ENCODE measurements around the gene PTMA.

PTMA gene

DNA sequence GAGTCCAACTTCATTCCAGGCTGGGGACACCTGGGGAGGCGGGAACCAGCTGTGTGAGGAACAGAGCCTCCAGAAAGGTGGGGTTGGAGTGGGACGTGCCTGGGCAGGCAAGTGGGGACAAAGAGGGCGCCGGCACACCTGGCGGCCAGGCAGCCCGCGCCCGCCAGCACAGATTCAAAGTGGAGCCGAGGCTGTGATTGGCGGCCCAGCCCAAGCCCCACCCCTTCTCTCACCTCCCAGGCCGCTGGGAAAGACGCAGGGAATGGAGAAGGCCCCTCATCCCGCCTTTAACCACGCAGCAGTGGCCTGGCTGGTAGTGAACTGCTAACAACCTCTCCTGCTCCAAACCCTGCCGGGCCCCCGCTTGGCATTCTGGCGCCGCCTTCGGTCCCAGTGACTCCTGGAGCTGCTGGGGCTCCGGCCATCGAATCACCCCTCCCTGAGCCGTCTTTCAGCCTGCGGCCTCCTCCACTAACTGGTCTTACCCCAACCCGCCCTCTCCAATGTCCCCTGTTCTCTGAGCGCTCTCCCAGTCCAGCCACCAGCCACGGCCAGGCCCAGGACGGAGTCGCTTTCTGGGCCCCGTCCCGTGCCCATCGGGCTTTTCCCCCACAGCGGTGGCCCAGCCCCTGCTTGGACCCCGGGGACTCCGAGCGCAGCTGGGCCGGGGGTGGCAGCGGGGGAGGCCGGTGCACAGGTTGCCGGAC, 27.9 kb upstream of the PTMA start:
- H3K4me2 ChIP-seq (ENCODE audit: low read length) = peak overlapping the region; percentile 88
- peaks cover 17% of the 10 kb centered on the region for H3K79me1 ChIP-seq (ENCODE audit: low read length)
- peak overlapping the region; percentile 66 for H2BK5ac ChIP-seq (ENCODE audit: low read depth, low read length, poor library complexity)
- H3K27ac ChIP-seq (ENCODE audit: low read depth, low read length) = peak overlapping the region; percentile 98
- peak overlapping the region; percentile 23 for H2BK12ac ChIP-seq (ENCODE audit: low read length)
- DNase-seq = peak; percentile 56 to 73
- peak overlapping the region; percentile 81 for H3K18ac ChIP-seq (ENCODE audit: low read length)
- peak overlapping the region; percentile 61 for H3K4me3 ChIP-seq (ENCODE audit: low read depth, low read length)
- H3K79me2 ChIP-seq (ENCODE audit: control insufficient read depth, insufficient read depth, low read length, poor library complexity) = peaks cover 9% of the 10 kb centered on the region
- H3K9ac ChIP-seq (ENCODE audit: low read length) = peak overlapping the region; percentile 77
- H2AK5ac ChIP-seq (ENCODE audit: low read length) = peak overlapping the region; percentile 84
- no CpG with 5 or more reads among the region's 39 CpGs for WGBS (ENCODE audit: extremely low coverage, insufficient coverage, insufficient read length)
- peaks cover 2% of the 10 kb centered on the region for H3K9me3 ChIP-seq (ENCODE audit: insufficient read depth, low read depth, low read length)
- no peaks in the 10 kb centered on the region for H3K27me3 ChIP-seq (ENCODE audit: insufficient read depth, low read length)
- peak overlapping the region; percentile 81 for H3K14ac ChIP-seq (ENCODE audit: low read length)
- peak overlapping the region; percentile 95 for H4K91ac ChIP-seq (ENCODE audit: low read depth, low read length)
- H3K4ac ChIP-seq (ENCODE audit: low read depth, low read length) = peak overlapping the region; percentile 78
- H3K36me3 ChIP-seq (ENCODE audit: control insufficient read depth in 1 of 2, insufficient read depth in 2 of 2, low read length in 2 of 2) = no peaks in the 10 kb centered on the region
- no peak overlapping the region for H3K23ac ChIP-seq (ENCODE audit: low read length)
- peak overlapping the region; percentile 86 for H2BK120ac ChIP-seq (ENCODE audit: insufficient read depth, low read length, poor library complexity)
- H4K12ac ChIP-seq (ENCODE audit: low read depth, low read length) = peak overlapping the region; percentile 72
- H4K8ac ChIP-seq (ENCODE audit: low read depth, low read length) = peak overlapping the region; percentile 87
- peaks cover 9 to 11% of the 10 kb centered on the region in 2 experiments for H3K4me1 ChIP-seq (ENCODE audit: control insufficient read depth in 1 of 2, insufficient read depth in 2 of 2, low read length in 2 of 2)
- H2AFZ ChIP-seq (ENCODE audit: insufficient read depth, low read length, poor library complexity) = peak overlapping the region; percentile 72

DNA sequence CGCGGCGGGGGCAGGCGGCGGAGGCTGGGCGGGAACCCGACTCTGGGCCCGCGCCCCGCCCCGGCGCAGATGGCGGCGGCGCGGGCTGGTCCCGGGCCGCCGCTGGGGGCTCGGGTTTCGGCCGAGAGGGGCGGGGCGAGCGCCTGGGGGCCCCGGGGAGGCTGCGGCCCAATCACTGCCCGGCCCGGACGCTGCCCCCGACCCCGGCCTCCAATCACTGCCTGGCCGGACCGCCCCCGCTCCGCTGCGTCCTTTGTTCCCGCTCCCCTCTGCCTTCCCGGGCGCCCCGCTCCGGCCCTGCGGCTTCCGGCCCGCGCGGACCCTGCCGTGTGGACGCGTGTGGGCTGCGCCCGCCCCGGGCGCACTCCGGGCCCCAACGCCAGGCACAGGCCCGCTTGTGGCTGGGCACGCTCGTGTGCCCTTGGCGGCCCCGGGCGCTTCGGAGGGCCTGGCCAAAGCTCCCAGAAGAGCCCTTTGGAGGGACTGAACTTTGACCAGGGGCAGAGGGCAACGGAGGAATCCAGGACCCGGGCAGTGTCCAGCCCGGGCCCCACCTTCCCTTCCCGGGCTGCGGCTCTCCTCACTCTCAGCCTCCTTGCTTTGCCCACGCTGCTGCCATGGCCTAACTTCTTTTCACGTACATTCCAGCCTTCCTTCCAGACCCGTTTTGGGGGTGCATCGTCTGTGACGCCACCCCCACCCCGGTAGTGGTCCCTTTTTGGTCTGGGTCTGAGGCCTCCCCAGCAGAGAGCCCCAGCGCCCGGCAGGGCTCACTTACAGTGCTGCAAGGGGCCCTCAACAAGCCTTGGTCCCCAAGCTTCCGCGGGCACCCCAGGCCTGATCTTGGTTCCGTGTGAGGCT, 27.1 kb upstream of the PTMA start:
- Histone ChIP-seq H3K4ac (ENCODE audit: low read depth, low read length) (peak overlapping the region; percentile 87), H3K9me3 (ENCODE audit: insufficient read depth, low read depth, low read length) (peaks cover 2% of the 10 kb centered on the region), H3K79me2 (ENCODE audit: control insufficient read depth, insufficient read depth, low read length, poor library complexity) (peaks cover 9% of the 10 kb centered on the region), H3K36me3 (ENCODE audit: control insufficient read depth in 1 of 2, insufficient read depth in 2 of 2, low read length in 2 of 2) (no peaks in the 10 kb centered on the region), H2BK12ac (ENCODE audit: low read length) (peak overlapping the region; percentile 14), H3K18ac (ENCODE audit: low read length) (peak overlapping the region; percentile 86), H3K27ac (ENCODE audit: low read depth, low read length) (peak overlapping the region; percentile 98), H2AFZ (ENCODE audit: insufficient read depth, low read length, poor library complexity) (peak overlapping the region; percentile 62), H2AK5ac (ENCODE audit: low read length) (peak overlapping the region; percentile 91), H4K91ac (ENCODE audit: low read depth, low read length) (peak overlapping the region; percentile 97), H4K8ac (ENCODE audit: low read depth, low read length) (peak overlapping the region; percentile 87), H3K79me1 (ENCODE audit: low read length) (peaks cover 17% of the 10 kb centered on the region), H3K4me2 (ENCODE audit: low read length) (peak overlapping the region; percentile 88), H2BK5ac (ENCODE audit: low read depth, low read length, poor library complexity) (peak overlapping the region; percentile 83), H3K23ac (ENCODE audit: low read length) (no peak overlapping the region), H2BK120ac (ENCODE audit: insufficient read depth, low read length, poor library complexity) (peak overlapping the region; percentile 86), H3K14ac (ENCODE audit: low read length) (peak overlapping the region; percentile 95), H3K4me1 (ENCODE audit: control insufficient read depth in 1 of 2, insufficient read depth in 2 of 2, low read length in 2 of 2) (peaks cover 9 to 11% of the 10 kb centered on the region in 2 experiments), H3K9ac (ENCODE audit: low read length) (peak overlapping the region; percentile 93), H3K4me3 (ENCODE audit: low read depth, low read length) (peak overlapping the region; percentile 68), H3K27me3 (ENCODE audit: insufficient read depth, low read length) (no peaks in the 10 kb centered on the region), H4K12ac (ENCODE audit: low read depth, low read length) (peak overlapping the region; percentile 92)
- WGBS (ENCODE audit: extremely low coverage, insufficient coverage, insufficient read length) = no CpG with 5 or more reads among the region's 79 CpGs
- DNase-seq = peak; percentile 43 to 70

DNA sequence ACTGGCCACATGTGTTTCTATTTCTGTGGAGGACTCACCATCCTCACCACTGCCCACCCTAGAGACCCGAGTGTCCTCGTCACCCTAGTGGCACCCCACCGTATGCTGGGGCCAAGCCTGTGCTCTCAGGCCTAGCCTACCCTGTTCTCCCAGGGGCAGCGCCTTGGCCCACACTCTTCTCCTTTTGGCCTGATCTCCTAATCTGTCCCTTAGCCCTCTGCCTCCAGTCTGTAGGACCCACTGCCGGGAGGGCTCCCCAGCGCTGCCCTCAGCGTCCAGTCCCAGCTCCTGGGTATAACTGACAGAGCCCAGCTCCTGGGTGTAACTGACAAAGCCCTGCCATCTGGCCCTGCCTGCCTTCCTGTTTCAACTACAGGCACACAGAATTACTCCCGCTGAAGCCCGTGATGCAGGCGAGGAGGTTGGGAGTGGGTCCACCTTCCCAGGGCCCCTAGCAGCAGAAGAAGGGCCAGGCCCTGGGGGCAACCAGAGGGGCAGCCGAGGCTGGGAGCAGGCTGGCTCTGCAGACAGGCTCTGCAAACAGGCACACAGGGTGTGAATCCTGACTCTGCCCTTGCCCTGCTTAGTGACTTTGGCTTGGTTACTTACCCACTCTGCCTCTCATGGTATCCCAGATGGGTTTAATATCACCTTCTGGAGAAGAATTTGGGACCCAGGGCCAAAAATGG, 25.6 kb upstream of the PTMA start:
- Histone ChIP-seq H3K27me3 (ENCODE audit: insufficient read depth, low read length) (no peaks in the 10 kb centered on the region), H2AFZ (ENCODE audit: insufficient read depth, low read length, poor library complexity) (no peak overlapping the region), H3K4ac (ENCODE audit: low read depth, low read length) (no peak overlapping the region), H3K4me3 (ENCODE audit: low read depth, low read length) (no peak overlapping the region), H3K4me1 (ENCODE audit: control insufficient read depth in 1 of 2, insufficient read depth in 2 of 2, low read length in 2 of 2) (peaks cover 13 to 16% of the 10 kb centered on the region in 2 experiments), H4K91ac (ENCODE audit: low read depth, low read length) (peak overlapping the region; percentile 32), H2BK120ac (ENCODE audit: insufficient read depth, low read length, poor library complexity) (no peak overlapping the region), H2BK12ac (ENCODE audit: low read length) (no peak overlapping the region), H3K18ac (ENCODE audit: low read length) (no peak overlapping the region), H4K8ac (ENCODE audit: low read depth, low read length) (no peak overlapping the region), H3K9ac (ENCODE audit: low read length) (no peak overlapping the region), H3K23ac (ENCODE audit: low read length) (no peak overlapping the region), H3K14ac (ENCODE audit: low read length) (no peak overlapping the region), H3K4me2 (ENCODE audit: low read length) (no peak overlapping the region), H4K12ac (ENCODE audit: low read depth, low read length) (no peak overlapping the region), H3K79me1 (ENCODE audit: low read length) (peaks cover 20% of the 10 kb centered on the region), H3K27ac (ENCODE audit: low read depth, low read length) (no peak overlapping the region), H3K36me3 (ENCODE audit: control insufficient read depth in 1 of 2, insufficient read depth in 2 of 2, low read length in 2 of 2) (no peaks in the 10 kb centered on the region), H3K79me2 (ENCODE audit: control insufficient read depth, insufficient read depth, low read length, poor library complexity) (peaks cover 9% of the 10 kb centered on the region), H2BK5ac (ENCODE audit: low read depth, low read length, poor library complexity) (no peak overlapping the region), H3K9me3 (ENCODE audit: insufficient read depth, low read depth, low read length) (peaks cover 2% of the 10 kb centered on the region), H2AK5ac (ENCODE audit: low read length) (no peak overlapping the region)
- DNase-seq = no peak
- WGBS (ENCODE audit: extremely low coverage, insufficient coverage, insufficient read length) = no CpG with 5 or more reads among the region's 11 CpGs
